ENCODE results near the gene NT5DC2.

DNA sequence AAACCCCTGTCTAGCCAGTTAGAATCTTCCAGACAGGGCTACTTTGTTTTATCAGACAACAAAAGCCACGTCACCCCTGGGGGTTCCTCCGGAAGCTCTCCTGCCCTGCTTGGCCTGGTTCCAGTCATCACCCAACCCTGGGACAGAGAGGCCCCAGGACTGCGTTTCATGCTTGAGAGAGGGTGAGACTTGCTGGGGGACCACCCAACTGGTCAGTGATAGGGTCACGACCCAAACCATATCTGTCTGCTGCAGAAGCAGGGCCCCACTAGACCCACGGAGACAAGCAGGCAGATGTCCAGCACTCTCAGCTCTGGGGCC lies 1.2 kb downstream of the NT5DC2 start:
- TF ChIP-seq EZH2phosphoT487 (IDR thresholded peaks at IDR 0.05; ENCODE audit: borderline replicate concordance, low read depth, low read length) = no peak
- TF ChIP-seq, protein P1, sequence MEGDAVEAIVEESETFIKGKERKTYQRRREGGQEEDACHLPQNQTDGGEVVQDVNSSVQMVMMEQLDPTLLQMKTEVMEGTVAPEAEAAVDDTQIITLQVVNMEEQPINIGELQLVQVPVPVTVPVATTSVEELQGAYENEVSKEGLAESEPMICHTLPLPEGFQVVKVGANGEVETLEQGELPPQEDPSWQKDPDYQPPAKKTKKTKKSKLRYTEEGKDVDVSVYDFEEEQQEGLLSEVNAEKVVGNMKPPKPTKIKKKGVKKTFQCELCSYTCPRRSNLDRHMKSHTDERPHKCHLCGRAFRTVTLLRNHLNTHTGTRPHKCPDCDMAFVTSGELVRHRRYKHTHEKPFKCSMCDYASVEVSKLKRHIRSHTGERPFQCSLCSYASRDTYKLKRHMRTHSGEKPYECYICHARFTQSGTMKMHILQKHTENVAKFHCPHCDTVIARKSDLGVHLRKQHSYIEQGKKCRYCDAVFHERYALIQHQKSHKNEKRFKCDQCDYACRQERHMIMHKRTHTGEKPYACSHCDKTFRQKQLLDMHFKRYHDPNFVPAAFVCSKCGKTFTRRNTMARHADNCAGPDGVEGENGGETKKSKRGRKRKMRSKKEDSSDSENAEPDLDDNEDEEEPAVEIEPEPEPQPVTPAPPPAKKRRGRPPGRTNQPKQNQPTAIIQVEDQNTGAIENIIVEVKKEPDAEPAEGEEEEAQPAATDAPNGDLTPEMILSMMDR (conservative IDR thresholded peaks at IDR 0.05; ENCODE audit: low read length) = no peak

Measured in OCI-LY7 (cell line).